Measurements from ENCODE around the gene GREB1.

DNA sequence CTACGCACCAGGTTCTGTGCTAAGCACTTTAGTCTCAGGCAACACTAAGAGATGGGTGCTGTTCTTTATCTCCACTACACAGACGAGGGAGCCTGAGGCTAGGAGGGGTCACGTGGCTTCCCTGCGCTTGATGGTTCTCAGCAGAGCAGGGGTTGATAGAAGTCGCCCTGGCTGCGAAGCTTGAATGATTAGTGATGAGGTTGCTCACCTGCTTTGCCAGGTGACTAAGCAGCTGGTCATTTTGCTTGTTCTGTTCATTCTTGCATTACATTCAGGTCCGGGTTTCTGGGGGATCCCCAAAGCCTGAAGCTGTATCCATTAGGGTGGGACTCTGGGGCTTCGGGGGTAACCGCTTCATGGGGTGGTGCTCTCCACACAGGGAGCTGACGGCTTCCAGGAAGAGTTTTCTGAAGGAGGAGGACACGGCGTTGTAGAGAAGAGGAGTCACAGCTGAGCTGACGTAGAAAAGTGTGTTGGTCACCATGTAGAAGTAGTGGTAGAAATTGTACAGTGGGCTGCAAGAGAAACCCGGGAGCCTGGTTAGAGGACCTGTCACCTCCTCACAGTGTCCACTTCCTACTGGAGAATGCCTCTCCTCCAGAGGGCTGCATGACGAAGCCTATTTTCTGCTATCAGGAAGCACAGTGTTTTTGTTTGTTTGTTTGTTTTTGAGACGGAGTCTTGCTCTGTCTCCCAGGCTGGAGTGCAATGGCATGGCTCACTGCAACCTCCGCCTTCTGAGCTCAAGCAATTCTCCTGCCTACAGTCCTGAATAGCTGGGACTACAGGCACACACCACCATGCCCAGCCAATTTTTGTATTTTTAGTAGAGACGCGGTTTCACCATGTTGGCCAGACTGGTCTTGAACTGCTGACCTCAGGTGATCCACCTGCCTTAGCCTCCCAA is 124.6 kb downstream of the GREB1 start:
- no peak for TF ChIP-seq FOXM1 (IDR thresholded peaks at IDR 0.05; ENCODE audit: borderline replicate concordance, low read depth)
- no peak for TF ChIP-seq TCF12 (IDR thresholded peaks at IDR 0.05; ENCODE audit: low read depth)
- TF ChIP-seq RAD21 (IDR thresholded peaks at IDR 0.05; ENCODE audit: low read depth), result no peak
- no peak for TF ChIP-seq YY1 (IDR thresholded peaks at IDR 0.05; ENCODE audit: low read depth)
- TF ChIP-seq EP300 (IDR thresholded peaks at IDR 0.05; ENCODE audit: borderline replicate concordance), result no peak
- TF ChIP-seq, protein P1, sequence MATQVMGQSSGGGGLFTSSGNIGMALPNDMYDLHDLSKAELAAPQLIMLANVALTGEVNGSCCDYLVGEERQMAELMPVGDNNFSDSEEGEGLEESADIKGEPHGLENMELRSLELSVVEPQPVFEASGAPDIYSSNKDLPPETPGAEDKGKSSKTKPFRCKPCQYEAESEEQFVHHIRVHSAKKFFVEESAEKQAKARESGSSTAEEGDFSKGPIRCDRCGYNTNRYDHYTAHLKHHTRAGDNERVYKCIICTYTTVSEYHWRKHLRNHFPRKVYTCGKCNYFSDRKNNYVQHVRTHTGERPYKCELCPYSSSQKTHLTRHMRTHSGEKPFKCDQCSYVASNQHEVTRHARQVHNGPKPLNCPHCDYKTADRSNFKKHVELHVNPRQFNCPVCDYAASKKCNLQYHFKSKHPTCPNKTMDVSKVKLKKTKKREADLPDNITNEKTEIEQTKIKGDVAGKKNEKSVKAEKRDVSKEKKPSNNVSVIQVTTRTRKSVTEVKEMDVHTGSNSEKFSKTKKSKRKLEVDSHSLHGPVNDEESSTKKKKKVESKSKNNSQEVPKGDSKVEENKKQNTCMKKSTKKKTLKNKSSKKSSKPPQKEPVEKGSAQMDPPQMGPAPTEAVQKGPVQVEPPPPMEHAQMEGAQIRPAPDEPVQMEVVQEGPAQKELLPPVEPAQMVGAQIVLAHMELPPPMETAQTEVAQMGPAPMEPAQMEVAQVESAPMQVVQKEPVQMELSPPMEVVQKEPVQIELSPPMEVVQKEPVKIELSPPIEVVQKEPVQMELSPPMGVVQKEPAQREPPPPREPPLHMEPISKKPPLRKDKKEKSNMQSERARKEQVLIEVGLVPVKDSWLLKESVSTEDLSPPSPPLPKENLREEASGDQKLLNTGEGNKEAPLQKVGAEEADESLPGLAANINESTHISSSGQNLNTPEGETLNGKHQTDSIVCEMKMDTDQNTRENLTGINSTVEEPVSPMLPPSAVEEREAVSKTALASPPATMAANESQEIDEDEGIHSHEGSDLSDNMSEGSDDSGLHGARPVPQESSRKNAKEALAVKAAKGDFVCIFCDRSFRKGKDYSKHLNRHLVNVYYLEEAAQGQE (IDR thresholded peaks at IDR 0.05; ENCODE audit: low read depth), result no peak
- no peak for TF ChIP-seq NFIC (IDR thresholded peaks at IDR 0.05)
